ENCODE measurements around the gene CAPN14.

The CAPN14 gene

DNA sequence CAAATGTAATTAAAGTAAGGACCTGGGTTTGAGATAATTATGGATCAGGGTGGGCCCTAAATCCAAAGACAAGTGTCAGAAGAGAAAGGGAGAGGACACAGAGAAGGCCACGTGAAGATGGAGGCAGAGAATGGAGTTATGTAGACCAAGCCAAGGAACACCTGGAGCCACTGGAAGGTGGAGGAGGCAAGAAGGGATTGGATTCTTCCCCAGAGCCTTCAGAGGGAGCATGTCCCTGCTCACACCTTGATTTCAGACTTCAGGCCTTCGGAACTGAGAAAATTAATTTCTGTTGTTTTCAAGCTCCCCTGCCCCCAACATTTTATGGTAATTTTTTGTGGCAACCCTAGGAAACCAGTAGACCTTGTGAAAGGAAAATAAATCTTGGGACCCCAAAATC, 19.6 kb downstream of the CAPN14 start:
- TF ChIP-seq ESRRG (CRISPR knock-in tag; IDR thresholded peaks at IDR 0.05) (no peak), CREB5 (CRISPR knock-in tag; IDR thresholded peaks at IDR 0.05; ENCODE audit: low read depth) (no peak), ZC3H10 (CRISPR knock-in tag; IDR thresholded peaks at IDR 0.05) (no peak), GLIS3 (CRISPR knock-in tag; IDR thresholded peaks at IDR 0.05) (no peak), ZNF70 (CRISPR knock-in tag; IDR thresholded peaks at IDR 0.05) (no peak), OSR1 (CRISPR knock-in tag; IDR thresholded peaks at IDR 0.05) (no peak), CSDC2 (CRISPR knock-in tag; IDR thresholded peaks at IDR 0.05) (no peak), SNAI2 (CRISPR knock-in tag; IDR thresholded peaks at IDR 0.05) (no peak), TOX (CRISPR knock-in tag; IDR thresholded peaks at IDR 0.05; ENCODE audit: borderline replicate concordance) (no peak), TSHZ2 (CRISPR knock-in tag; IDR thresholded peaks at IDR 0.05) (no peak), ZNF8 (CRISPR knock-in tag; IDR thresholded peaks at IDR 0.05) (no peak), ZNF565 (CRISPR knock-in tag; conservative IDR thresholded peaks at IDR 0.05; ENCODE audit: low read depth) (no peak), ZFP30 (CRISPR knock-in tag; IDR thresholded peaks at IDR 0.05) (no peak), ARNTL (CRISPR knock-in tag; IDR thresholded peaks at IDR 0.05; ENCODE audit: borderline replicate concordance, low read depth) (no peak), PPARA (CRISPR knock-in tag; IDR thresholded peaks at IDR 0.05; ENCODE audit: borderline replicate concordance) (no peak), TCF4 (CRISPR knock-in tag; IDR thresholded peaks at IDR 0.05; ENCODE audit: borderline replicate concordance) (no peak)
- TF ChIP-seq, protein P1, sequence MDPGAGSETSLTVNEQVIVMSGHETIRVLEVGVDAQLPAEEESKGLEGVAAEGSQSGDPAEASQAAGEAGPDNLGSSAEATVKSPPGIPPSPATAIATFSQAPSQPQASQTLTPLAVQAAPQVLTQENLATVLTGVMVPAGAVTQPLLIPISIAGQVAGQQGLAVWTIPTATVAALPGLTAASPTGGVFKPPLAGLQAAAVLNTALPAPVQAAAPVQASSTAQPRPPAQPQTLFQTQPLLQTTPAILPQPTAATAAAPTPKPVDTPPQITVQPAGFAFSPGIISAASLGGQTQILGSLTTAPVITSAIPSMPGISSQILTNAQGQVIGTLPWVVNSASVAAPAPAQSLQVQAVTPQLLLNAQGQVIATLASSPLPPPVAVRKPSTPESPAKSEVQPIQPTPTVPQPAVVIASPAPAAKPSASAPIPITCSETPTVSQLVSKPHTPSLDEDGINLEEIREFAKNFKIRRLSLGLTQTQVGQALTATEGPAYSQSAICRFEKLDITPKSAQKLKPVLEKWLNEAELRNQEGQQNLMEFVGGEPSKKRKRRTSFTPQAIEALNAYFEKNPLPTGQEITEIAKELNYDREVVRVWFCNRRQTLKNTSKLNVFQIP (CRISPR knock-in tag; IDR thresholded peaks at IDR 0.05; ENCODE audit: borderline replicate concordance, low read depth): no peak
- TF ChIP-seq, protein P2, sequence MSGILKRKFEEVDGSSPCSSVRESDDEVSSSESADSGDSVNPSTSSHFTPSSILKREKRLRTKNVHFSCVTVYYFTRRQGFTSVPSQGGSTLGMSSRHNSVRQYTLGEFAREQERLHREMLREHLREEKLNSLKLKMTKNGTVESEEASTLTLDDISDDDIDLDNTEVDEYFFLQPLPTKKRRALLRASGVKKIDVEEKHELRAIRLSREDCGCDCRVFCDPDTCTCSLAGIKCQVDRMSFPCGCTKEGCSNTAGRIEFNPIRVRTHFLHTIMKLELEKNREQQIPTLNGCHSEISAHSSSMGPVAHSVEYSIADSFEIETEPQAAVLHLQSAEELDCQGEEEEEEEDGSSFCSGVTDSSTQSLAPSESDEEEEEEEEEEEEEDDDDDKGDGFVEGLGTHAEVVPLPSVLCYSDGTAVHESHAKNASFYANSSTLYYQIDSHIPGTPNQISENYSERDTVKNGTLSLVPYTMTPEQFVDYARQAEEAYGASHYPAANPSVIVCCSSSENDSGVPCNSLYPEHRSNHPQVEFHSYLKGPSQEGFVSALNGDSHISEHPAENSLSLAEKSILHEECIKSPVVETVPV (CRISPR knock-in tag; IDR thresholded peaks at IDR 0.05): no peak
- ATAC-seq: no peak

- no peak for ATAC-seq
- TF ChIP-seq, protein P3, sequence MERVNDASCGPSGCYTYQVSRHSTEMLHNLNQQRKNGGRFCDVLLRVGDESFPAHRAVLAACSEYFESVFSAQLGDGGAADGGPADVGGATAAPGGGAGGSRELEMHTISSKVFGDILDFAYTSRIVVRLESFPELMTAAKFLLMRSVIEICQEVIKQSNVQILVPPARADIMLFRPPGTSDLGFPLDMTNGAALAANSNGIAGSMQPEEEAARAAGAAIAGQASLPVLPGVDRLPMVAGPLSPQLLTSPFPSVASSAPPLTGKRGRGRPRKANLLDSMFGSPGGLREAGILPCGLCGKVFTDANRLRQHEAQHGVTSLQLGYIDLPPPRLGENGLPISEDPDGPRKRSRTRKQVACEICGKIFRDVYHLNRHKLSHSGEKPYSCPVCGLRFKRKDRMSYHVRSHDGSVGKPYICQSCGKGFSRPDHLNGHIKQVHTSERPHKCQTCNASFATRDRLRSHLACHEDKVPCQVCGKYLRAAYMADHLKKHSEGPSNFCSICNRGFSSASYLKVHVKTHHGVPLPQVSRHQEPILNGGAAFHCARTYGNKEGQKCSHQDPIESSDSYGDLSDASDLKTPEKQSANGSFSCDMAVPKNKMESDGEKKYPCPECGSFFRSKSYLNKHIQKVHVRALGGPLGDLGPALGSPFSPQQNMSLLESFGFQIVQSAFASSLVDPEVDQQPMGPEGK (CRISPR knock-in tag; IDR thresholded peaks at IDR 0.05; ENCODE audit: borderline replicate concordance): no peak
- TF ChIP-seq ARNTL (CRISPR knock-in tag; IDR thresholded peaks at IDR 0.05; ENCODE audit: borderline replicate concordance, low read depth): no peak
- no peak for TF ChIP-seq ZNF565 (CRISPR knock-in tag; conservative IDR thresholded peaks at IDR 0.05; ENCODE audit: low read depth)
- no peak for TF ChIP-seq CREB5 (CRISPR knock-in tag; IDR thresholded peaks at IDR 0.05; ENCODE audit: low read depth)
- no peak for TF ChIP-seq ESRRG (CRISPR knock-in tag; IDR thresholded peaks at IDR 0.05)
- no peak for TF ChIP-seq TSHZ2 (CRISPR knock-in tag; IDR thresholded peaks at IDR 0.05)
- TF ChIP-seq, protein P2 (CRISPR knock-in tag; IDR thresholded peaks at IDR 0.05): no peak
- no peak for TF ChIP-seq BACH2 (CRISPR knock-in tag; IDR thresholded peaks at IDR 0.05; ENCODE audit: borderline replicate concordance)
- no peak for TF ChIP-seq ISL1 (CRISPR knock-in tag; IDR thresholded peaks at IDR 0.05)
- TF ChIP-seq SNAI2 (CRISPR knock-in tag; IDR thresholded peaks at IDR 0.05): no peak
- TF ChIP-seq PPARA (CRISPR knock-in tag; IDR thresholded peaks at IDR 0.05; ENCODE audit: borderline replicate concordance): no peak
- TF ChIP-seq ZNF8 (CRISPR knock-in tag; IDR thresholded peaks at IDR 0.05): no peak
- TF ChIP-seq ZFP3 (CRISPR knock-in tag; IDR thresholded peaks at IDR 0.05): no peak
- TF ChIP-seq TOX (CRISPR knock-in tag; IDR thresholded peaks at IDR 0.05; ENCODE audit: borderline replicate concordance): no peak
- TF ChIP-seq, protein P1 (CRISPR knock-in tag; IDR thresholded peaks at IDR 0.05; ENCODE audit: borderline replicate concordance, low read depth): no peak
These were observed 20.1 kb downstream of the CAPN14 start for GRCh38 chr2:31197166-31197565.
